Stomach (tissue), 4 donors: ENCODE data around the gene ANKRD33B.

ENCODE experiments used
- POLR2A ChIP-seq, 4 donors: fragments of 450-650 bp; IDR thresholded peaks; one replicate each; pipeline ENCODE4 v1.6.1; 2016; ENCODE audit warnings: antibody characterized with exemption in 4 of 4, control low read depth in 2 of 4, mild to moderate bottlenecking in 1 of 4, moderate library complexity in 1 of 4
- TF ChIP-seq, protein P1 (sequence below), 7 experiments: fragments of 450-650 bp in 4 of 7; fragments of 200-600 bp in 3 of 7; sonication (generic) in 3 of 7; IDR thresholded peaks; one replicate each; pipeline ENCODE4 v1.5.1; 2016 to 2019; ENCODE audit warnings: antibody characterized with exemption in 7 of 7, control low read depth in 2 of 7, mild to moderate bottlenecking in 1 of 7

DNA sequence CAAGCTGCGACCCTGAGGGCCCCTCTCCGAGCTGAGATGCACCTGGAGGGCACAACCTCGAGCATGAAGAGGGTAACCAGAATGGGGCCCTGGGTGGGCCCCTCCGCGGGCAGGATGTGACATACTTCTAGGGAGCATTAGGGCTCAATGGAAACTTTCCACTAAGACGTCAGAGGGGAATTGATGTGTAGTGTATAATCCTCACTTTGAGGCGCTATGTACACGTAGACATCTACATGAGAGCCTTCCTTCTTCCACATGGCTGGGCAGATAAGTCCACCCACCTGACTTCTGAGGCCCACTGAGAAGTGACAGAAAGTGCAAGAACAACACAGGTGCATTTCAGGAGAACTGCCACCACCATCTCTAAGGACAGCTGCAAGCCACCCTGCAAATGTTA lies 136.1 kb downstream of the ANKRD33B start:
- TF ChIP-seq, protein P1, sequence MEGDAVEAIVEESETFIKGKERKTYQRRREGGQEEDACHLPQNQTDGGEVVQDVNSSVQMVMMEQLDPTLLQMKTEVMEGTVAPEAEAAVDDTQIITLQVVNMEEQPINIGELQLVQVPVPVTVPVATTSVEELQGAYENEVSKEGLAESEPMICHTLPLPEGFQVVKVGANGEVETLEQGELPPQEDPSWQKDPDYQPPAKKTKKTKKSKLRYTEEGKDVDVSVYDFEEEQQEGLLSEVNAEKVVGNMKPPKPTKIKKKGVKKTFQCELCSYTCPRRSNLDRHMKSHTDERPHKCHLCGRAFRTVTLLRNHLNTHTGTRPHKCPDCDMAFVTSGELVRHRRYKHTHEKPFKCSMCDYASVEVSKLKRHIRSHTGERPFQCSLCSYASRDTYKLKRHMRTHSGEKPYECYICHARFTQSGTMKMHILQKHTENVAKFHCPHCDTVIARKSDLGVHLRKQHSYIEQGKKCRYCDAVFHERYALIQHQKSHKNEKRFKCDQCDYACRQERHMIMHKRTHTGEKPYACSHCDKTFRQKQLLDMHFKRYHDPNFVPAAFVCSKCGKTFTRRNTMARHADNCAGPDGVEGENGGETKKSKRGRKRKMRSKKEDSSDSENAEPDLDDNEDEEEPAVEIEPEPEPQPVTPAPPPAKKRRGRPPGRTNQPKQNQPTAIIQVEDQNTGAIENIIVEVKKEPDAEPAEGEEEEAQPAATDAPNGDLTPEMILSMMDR (IDR thresholded peaks at IDR 0.05): no peak
- no peak for TF ChIP-seq POLR2A (IDR thresholded peaks at IDR 0.05)
